ENCODE data around the gene TCF7L2.

The TCF7L2 gene

DNA sequence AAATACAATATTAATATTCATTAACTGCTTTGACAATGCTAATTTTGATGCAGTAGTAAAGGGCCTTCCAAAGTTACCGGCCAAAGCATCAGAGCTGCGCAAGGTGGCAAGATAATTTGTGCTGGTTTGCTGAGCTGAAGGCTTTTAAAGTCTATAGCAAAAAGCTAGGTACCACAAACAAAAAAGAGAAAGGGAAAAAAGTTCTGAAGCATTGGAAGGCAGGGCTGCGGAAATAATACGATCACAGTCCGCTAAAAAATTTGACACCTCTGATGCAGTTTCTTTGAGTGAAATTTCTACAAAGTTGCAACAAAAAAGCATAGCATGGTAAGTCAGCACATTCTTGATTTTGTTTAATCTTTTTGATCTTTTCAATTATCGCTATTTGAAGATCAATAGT, 175.6 kb downstream of the TCF7L2 start:
- no peaks in the 10 kb centered on the region for H3K36me3 ChIP-seq (ENCODE audit: low read length)
- no peak overlapping the region for H3K4me3 ChIP-seq (ENCODE audit: insufficient read depth, low read length, poor library complexity, severe bottlenecking)
- H3K79me2 ChIP-seq (ENCODE audit: insufficient read depth, low read length), result no peaks in the 10 kb centered on the region
- no peak overlapping the region for H3K9ac ChIP-seq (ENCODE audit: low read length)
- H3K9me2 ChIP-seq (replicated peaks; ENCODE audit: insufficient read depth, low read length), result no peaks in the 10 kb centered on the region
- no peaks in the 10 kb centered on the region for H3K9me3 ChIP-seq (ENCODE audit: insufficient read depth, low read length)
- H3K27ac ChIP-seq (ENCODE audit: low read depth, low read length), result no peak overlapping the region
- no peaks in the 10 kb centered on the region for H3F3A ChIP-seq (ENCODE audit: insufficient read depth)
- no peaks in the 10 kb centered on the region for H4K20me1 ChIP-seq (ENCODE audit: low read depth, low read length)
- TF ChIP-seq, protein P1, sequence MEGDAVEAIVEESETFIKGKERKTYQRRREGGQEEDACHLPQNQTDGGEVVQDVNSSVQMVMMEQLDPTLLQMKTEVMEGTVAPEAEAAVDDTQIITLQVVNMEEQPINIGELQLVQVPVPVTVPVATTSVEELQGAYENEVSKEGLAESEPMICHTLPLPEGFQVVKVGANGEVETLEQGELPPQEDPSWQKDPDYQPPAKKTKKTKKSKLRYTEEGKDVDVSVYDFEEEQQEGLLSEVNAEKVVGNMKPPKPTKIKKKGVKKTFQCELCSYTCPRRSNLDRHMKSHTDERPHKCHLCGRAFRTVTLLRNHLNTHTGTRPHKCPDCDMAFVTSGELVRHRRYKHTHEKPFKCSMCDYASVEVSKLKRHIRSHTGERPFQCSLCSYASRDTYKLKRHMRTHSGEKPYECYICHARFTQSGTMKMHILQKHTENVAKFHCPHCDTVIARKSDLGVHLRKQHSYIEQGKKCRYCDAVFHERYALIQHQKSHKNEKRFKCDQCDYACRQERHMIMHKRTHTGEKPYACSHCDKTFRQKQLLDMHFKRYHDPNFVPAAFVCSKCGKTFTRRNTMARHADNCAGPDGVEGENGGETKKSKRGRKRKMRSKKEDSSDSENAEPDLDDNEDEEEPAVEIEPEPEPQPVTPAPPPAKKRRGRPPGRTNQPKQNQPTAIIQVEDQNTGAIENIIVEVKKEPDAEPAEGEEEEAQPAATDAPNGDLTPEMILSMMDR (IDR thresholded peaks at IDR 0.05; ENCODE audit: insufficient read depth, low read length, poor library complexity, severe bottlenecking), result no peak
- no peak for TF ChIP-seq EZH2phosphoT487 (conservative IDR thresholded peaks at IDR 0.05; ENCODE audit: low read length)
- H3K27me3 ChIP-seq (ENCODE audit: low read length), result no peaks in the 10 kb centered on the region
- H2AFZ ChIP-seq (ENCODE audit: low read depth, low read length, severe bottlenecking), result no peak overlapping the region
- no peak overlapping the region for H3K4me2 ChIP-seq (ENCODE audit: low read depth, low read length, poor library complexity, severe bottlenecking)

DNA sequence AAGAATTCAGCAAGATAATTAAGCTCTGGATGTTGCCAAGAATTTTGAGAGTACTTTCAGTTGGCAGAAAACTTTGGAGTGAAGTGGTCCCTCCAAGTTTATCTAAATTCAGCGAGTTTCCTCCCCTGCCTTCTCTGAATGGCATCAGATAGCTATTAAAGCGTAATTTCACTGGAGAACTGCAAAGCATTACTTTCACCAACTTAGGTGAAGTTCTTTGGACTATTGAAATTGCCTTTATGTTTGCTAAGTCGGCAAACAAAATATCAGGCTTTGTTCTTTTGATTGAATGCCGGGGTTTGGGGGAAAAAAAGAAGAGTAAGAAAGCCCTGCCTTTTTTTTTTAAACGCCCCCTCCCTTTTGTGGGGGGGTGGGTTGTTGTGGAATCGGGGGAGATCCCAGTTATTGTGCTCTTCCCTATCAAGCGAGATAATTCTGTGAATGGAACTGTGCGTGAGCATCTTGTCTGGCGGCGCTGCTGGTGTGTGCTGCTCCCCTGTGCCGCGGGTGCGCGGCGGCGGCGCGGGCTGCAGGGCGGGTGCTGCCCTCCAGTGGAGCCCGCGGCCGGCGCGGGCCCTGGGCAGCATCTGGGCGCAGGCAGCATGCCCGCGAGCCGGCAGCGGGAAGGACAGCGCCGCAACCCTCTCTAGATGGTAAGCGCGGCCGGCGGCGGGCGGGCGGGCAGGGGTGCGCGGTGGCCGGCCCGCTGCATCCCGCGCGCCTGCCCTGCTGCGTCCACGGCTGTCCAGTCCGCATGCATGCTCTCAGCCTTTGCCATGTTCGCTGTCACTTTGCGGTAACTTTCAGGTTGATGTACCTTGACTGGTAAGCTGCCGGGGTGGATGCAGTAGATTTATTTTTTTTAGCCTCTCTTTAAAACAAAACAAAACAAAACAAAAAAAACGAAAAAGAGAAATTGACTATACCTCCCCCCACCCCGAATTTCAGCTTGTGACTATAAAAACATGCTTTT, 176.5 kb downstream of the TCF7L2 start:
- Histone ChIP-seq H3F3A (ENCODE audit: insufficient read depth) (no peaks in the 10 kb centered on the region), H3K36me3 (ENCODE audit: low read length) (no peaks in the 10 kb centered on the region), H3K27ac (ENCODE audit: low read depth, low read length) (no peak overlapping the region), H3K4me2 (ENCODE audit: low read depth, low read length, poor library complexity, severe bottlenecking) (no peak overlapping the region), H2AFZ (ENCODE audit: low read depth, low read length, severe bottlenecking) (no peak overlapping the region), H3K27me3 (ENCODE audit: low read length) (no peaks in the 10 kb centered on the region), H4K20me1 (ENCODE audit: low read depth, low read length) (no peaks in the 10 kb centered on the region), H3K79me2 (ENCODE audit: insufficient read depth, low read length) (no peaks in the 10 kb centered on the region), H3K4me3 (ENCODE audit: insufficient read depth, low read length, poor library complexity, severe bottlenecking) (no peak overlapping the region), H3K9ac (ENCODE audit: low read length) (no peak overlapping the region), H3K9me2 (replicated peaks; ENCODE audit: insufficient read depth, low read length) (no peaks in the 10 kb centered on the region), H3K9me3 (ENCODE audit: insufficient read depth, low read length) (no peaks in the 10 kb centered on the region)
- TF ChIP-seq, protein P1 (IDR thresholded peaks at IDR 0.05; ENCODE audit: insufficient read depth, low read length, poor library complexity, severe bottlenecking), result no peak
- no peak for TF ChIP-seq EZH2phosphoT487 (conservative IDR thresholded peaks at IDR 0.05; ENCODE audit: low read length)

GRCh38 chr10:113127261-113127900, 177.3 kb downstream of the TCF7L2 start:
- Histone ChIP-seq H4K20me1 (ENCODE audit: low read depth, low read length) (no peaks in the 10 kb centered on the region), H3K27ac (ENCODE audit: low read depth, low read length) (no peak overlapping the region), H3K9ac (ENCODE audit: low read length) (no peak overlapping the region)

More at GRCh38 chr10:113127261-113127900, 177.3 kb downstream of the TCF7L2 start:
- H3K36me3 ChIP-seq (ENCODE audit: low read length), result no peaks in the 10 kb centered on the region
- H3K27me3 ChIP-seq (ENCODE audit: low read length), result no peaks in the 10 kb centered on the region
- H2AFZ ChIP-seq (ENCODE audit: low read depth, low read length, severe bottlenecking), result no peak overlapping the region
- no peak overlapping the region for H3K4me2 ChIP-seq (ENCODE audit: low read depth, low read length, poor library complexity, severe bottlenecking)
- H3F3A ChIP-seq (ENCODE audit: insufficient read depth), result no peaks in the 10 kb centered on the region
- H3K4me3 ChIP-seq (ENCODE audit: insufficient read depth, low read length, poor library complexity, severe bottlenecking), result no peak overlapping the region
- H3K9me2 ChIP-seq (replicated peaks; ENCODE audit: insufficient read depth, low read length), result no peaks in the 10 kb centered on the region
- no peaks in the 10 kb centered on the region for H3K79me2 ChIP-seq (ENCODE audit: insufficient read depth, low read length)
- TF ChIP-seq, protein P1 (IDR thresholded peaks at IDR 0.05; ENCODE audit: insufficient read depth, low read length, poor library complexity, severe bottlenecking), result no peak
- TF ChIP-seq EZH2phosphoT487 (conservative IDR thresholded peaks at IDR 0.05; ENCODE audit: low read length), result no peak
- H3K9me3 ChIP-seq (ENCODE audit: insufficient read depth, low read length), result no peaks in the 10 kb centered on the region

Data from SU-DHL-6 (cell line).